ENCODE results near the gene SPOCK3.

DNA sequence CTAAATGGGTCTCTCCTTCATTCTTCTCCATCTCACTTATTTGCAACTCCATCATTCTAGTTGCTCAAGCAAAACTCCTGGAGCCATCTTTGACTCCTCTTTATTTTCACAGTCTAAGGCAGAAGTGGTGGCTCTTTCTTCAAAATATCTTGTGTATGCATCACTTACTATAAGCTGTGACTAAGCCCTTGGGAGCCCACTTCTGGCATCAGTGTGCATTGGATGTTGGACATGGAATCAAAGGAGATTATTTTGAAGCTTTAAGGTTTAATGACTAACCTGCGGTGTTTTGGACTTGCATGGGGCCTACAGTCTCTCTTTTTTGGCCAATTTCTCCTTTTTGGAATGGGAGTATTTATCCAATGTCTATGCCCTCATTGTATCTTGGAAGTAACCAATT is 276.8 kb downstream of the SPOCK3 start:
- TF ChIP-seq, protein P1, sequence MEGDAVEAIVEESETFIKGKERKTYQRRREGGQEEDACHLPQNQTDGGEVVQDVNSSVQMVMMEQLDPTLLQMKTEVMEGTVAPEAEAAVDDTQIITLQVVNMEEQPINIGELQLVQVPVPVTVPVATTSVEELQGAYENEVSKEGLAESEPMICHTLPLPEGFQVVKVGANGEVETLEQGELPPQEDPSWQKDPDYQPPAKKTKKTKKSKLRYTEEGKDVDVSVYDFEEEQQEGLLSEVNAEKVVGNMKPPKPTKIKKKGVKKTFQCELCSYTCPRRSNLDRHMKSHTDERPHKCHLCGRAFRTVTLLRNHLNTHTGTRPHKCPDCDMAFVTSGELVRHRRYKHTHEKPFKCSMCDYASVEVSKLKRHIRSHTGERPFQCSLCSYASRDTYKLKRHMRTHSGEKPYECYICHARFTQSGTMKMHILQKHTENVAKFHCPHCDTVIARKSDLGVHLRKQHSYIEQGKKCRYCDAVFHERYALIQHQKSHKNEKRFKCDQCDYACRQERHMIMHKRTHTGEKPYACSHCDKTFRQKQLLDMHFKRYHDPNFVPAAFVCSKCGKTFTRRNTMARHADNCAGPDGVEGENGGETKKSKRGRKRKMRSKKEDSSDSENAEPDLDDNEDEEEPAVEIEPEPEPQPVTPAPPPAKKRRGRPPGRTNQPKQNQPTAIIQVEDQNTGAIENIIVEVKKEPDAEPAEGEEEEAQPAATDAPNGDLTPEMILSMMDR (IDR thresholded peaks at IDR 0.05), result no peak
- TF ChIP-seq POLR2A (IDR thresholded peaks at IDR 0.05), result no peak
